Effector memory CD4-positive, alpha-beta T cell (primary cell): Measurements from ENCODE around the gene TNS3.

ENCODE experiments used
- DNase-seq, 3 donors: peaks; one replicate each; pipeline ENCODE4 v3.0.0-alpha.2; 2020
- H3K27ac ChIP-seq: 2 replicates; pipeline ENCODE4 v1.7.0; 2013; ENCODE audit warnings: mild to moderate bottlenecking, low read length, moderate library complexity; ENCODE audit not compliant: insufficient read depth, poor library complexity, severe bottlenecking
- H3K27me3 ChIP-seq: replicated peaks from 2 replicates; pipeline ENCODE4 v1.7.0; 2013; ENCODE audit warnings: mild to moderate bottlenecking, low read length; ENCODE audit not compliant: insufficient read depth, control insufficient read depth, poor library complexity, severe bottlenecking
- H3K36me3 ChIP-seq: 2 replicates; pipeline ENCODE4 v1.7.0; 2013; ENCODE audit warnings: mild to moderate bottlenecking, low read length, moderate library complexity; ENCODE audit not compliant: control insufficient read depth, insufficient read depth
- H3K4me1 ChIP-seq: 2 replicates; pipeline ENCODE4 v1.7.0; 2013; ENCODE audit warnings: low read length, mild to moderate bottlenecking; ENCODE audit not compliant: control insufficient read depth, insufficient read depth, poor library complexity, severe bottlenecking
- H3K4me3 ChIP-seq: 2 replicates; pipeline ENCODE4 v1.7.0; 2013; ENCODE audit warnings: low read length, low read depth, mild to moderate bottlenecking; ENCODE audit not compliant: insufficient read depth, poor library complexity, severe bottlenecking
- H3K9me3 ChIP-seq: 2 replicates; pipeline ENCODE4 v1.7.0; 2013; ENCODE audit warnings: mild to moderate bottlenecking, low read length, moderate library complexity; ENCODE audit not compliant: control insufficient read depth

TNS3 gene

DNA sequence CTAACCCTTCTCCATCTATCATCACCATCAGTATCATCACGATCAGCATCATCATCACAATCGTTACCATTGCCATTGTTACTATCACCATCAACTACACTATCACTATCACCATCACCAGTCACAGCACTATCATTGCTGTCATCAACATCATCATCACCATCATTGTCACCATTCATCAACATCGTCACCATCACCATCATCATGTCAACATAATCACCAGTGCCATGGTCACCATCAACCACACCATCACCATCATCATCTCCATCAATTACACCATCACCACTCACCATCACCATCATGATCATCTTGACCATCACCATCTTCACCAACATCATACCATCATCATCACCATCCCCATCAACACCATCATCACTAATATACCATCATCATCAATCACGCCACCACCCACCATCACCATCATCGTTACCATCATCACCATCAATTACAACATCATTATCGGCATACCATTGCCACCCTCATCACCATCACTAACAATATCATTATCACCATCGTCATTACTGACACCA is 66.5 kb downstream of the TNS3 start:
- DNase-seq: no peak
- H3K4me3 ChIP-seq: no peak overlapping the region
- H3K4me1 ChIP-seq: no peaks in the 10 kb centered on the region
- H3K9me3 ChIP-seq: no peaks in the 10 kb centered on the region
- no peaks in the 10 kb centered on the region for H3K27me3 ChIP-seq
- H3K36me3 ChIP-seq: no peaks in the 10 kb centered on the region
- H3K27ac ChIP-seq: no peak overlapping the region

DNA sequence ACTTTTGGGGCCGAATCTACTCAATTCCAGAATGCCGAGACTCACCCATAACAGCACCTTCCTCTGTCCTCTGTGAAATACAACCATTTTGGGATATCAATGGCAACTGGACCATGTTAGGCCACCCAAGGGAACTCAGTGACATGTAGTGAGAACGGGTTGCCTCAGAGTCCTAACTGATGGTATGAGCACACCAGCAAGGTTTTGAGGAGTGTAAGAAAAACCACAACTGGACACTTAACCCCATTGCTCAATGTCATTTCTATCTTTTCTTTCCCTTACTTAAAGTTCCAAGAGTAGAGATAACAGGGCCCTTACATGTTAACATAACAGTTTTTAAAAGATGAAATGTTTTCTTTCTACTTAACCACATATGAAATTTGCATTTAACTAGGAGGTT is 67.1 kb downstream of the TNS3 start:
- Histone ChIP-seq H3K4me3 (no peak overlapping the region), H3K27ac (no peak overlapping the region), H3K9me3 (no peaks in the 10 kb centered on the region), H3K27me3 (no peaks in the 10 kb centered on the region), H3K4me1 (no peaks in the 10 kb centered on the region), H3K36me3 (no peaks in the 10 kb centered on the region)
- no peak for DNase-seq

DNA sequence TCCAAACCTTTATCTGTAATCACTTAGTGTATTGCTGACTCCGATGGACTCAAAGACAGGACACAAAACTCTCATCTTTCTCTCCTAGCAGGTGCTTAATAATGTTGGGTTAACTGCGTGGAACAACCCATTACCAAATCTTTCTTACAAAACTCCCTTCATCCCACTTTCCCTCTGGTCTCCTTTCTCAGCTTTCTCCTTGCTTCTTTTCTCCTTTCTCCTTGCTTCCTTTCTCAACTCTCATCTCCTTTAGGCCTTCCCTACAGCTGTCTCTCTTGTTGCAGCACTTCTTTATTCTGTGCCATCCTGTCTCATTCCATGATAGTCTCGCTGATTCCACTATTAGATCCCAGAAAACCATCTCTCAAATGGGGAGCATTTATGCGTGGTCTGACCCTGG is 67.5 kb downstream of the TNS3 start:
- H3K4me3 ChIP-seq: no peak overlapping the region
- no peak for DNase-seq
- H3K36me3 ChIP-seq: no peaks in the 10 kb centered on the region
- no peaks in the 10 kb centered on the region for H3K27me3 ChIP-seq
- no peaks in the 10 kb centered on the region for H3K4me1 ChIP-seq
- no peak overlapping the region for H3K27ac ChIP-seq
- no peaks in the 10 kb centered on the region for H3K9me3 ChIP-seq

DNA sequence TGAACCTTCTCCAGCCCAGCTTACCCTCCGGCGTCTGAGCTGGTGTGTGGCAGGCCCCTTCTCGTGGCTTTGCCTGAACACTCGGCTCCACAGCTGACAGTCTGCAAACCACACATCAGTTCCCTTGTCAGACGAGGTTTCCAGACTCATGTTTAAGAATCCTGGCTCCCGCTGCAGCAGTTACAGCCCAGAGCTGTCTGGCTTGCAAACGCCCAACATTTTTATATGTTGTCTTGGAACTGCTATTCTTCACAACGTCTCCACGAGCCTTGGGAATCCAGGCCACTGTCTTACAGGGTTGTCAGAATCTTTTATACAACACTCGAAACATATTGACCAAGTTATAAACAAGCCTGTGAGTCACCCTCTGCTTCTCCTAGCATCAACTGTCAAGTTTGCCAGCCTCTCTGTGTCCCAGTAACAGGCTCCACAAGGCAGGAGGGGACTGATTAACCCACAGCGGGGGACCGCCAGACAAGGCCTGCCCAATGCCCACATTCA is 68.1 kb downstream of the TNS3 start:
- no peaks in the 10 kb centered on the region for H3K36me3 ChIP-seq
- H3K9me3 ChIP-seq: no peaks in the 10 kb centered on the region
- no peak for DNase-seq
- H3K27ac ChIP-seq: no peak overlapping the region
- H3K27me3 ChIP-seq: no peaks in the 10 kb centered on the region
- no peaks in the 10 kb centered on the region for H3K4me1 ChIP-seq
- no peak overlapping the region for H3K4me3 ChIP-seq

DNA sequence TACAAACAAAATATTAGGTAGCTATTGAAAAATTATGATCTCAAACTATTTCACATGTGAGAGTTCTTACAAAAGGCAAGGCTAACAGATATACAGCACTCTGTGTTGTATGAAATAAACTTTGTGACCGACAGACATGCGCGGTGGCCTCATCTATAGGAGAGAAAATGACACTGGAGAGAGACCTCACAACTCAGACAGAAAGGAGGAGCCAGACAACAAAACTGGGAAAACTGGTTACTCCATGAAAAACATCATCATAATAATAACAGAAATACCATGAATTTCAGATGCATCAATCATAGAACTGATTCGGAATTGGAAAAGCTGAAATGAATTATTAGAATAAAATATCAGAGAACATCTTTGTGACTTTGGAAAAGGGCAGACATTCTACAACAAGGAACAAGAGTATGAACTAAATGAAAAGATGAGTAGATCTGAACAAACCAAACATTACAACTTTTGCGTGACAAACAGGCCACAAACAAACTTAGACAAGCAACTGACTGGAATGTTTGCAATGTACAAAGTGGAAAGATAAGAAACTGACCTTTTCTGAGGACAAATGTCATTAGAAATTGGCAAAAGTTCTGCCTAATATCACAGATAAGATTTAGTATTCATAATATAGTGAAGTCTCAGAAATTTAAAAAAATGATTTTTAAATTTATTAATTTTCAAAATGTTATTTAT is 69.3 kb downstream of the TNS3 start:
- no peaks in the 10 kb centered on the region for H3K9me3 ChIP-seq
- no peaks in the 10 kb centered on the region for H3K4me1 ChIP-seq
- no peak overlapping the region for H3K27ac ChIP-seq
- H3K27me3 ChIP-seq: no peaks in the 10 kb centered on the region
- no peaks in the 10 kb centered on the region for H3K36me3 ChIP-seq
- DNase-seq: no peak
- H3K4me3 ChIP-seq: no peak overlapping the region

DNA sequence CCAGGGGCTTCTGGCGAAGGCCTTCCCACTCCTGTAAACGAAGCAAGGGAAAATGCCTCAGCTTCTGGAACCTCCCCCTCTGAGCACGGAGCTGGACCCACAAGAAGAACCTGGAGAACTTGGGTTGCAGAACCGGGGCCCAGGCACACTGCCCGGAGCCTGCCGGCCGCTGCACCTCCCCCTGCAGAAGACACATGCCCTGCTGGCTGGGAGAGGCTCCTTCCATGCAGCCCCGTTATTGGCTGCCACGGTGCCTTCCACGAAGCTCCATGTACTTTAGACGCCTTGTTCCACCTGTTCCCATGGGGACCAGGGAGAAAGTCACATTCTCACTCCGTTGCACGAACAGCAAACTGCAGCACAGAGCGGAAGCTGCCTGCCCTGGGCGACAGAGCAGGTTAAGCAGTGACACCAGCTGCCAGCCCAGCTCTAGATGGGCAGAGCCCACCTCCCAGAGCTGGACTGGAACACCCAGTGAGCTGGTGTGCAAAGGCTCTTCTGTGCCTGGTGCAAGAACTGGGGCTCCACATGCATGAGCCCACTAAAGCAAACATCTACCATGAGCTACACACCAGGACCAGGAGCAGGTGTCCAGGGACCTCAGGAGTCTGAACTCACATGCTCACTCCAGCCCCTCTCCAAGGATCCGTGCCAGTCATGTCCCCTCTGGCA is 70.1 kb downstream of the TNS3 start:
- H3K27me3 ChIP-seq: no peaks in the 10 kb centered on the region
- H3K4me1 ChIP-seq: no peaks in the 10 kb centered on the region
- no peak overlapping the region for H3K27ac ChIP-seq
- no peak overlapping the region for H3K4me3 ChIP-seq
- DNase-seq: no peak
- no peaks in the 10 kb centered on the region for H3K9me3 ChIP-seq
- H3K36me3 ChIP-seq: no peaks in the 10 kb centered on the region

DNA sequence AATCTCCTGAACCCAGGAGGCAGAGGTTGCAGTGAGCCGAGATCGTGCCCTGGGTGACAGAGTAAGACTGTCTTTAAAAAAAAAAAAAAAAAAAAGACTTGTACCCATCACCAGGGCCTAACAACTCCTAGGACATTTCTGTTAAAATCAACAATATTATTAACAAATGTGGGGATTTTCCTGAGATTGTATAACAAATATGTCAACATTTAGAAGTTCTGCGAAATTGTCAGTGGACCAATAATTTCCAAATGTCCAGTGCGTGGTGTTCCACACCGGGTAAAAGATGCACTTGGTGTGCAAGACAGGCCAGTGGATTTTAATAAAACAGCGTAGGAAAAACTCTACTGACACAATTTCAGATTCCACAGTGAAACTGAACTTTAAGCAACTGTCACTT is 71.1 kb downstream of the TNS3 start:
- no peak overlapping the region for H3K4me3 ChIP-seq
- H3K27ac ChIP-seq: no peak overlapping the region
- DNase-seq: no peak
- no peaks in the 10 kb centered on the region for H3K36me3 ChIP-seq
- no peaks in the 10 kb centered on the region for H3K9me3 ChIP-seq
- no peaks in the 10 kb centered on the region for H3K27me3 ChIP-seq
- no peaks in the 10 kb centered on the region for H3K4me1 ChIP-seq

DNA sequence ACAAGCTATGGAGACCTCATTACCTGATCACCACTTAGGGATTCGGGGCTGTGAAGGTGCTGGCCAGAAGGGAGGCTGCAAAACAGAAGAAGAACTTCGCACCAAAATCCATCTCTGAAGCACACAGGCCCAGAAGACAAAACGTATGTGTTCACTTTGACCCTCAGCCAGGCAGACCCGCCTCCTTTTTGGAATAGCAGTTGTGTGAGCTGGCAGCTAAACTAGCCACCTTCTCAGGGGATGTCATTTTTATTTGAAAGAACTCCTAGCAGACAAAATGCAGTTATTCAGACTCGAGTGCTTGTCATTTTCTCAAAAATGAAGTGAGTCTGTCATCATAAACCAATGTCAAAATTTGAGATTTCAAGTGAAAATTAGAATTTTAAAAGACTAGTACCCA is 71.7 kb downstream of the TNS3 start:
- no peak for DNase-seq
- no peaks in the 10 kb centered on the region for H3K9me3 ChIP-seq
- H3K36me3 ChIP-seq: no peaks in the 10 kb centered on the region
- H3K4me1 ChIP-seq: no peaks in the 10 kb centered on the region
- no peak overlapping the region for H3K4me3 ChIP-seq
- H3K27me3 ChIP-seq: no peaks in the 10 kb centered on the region
- no peak overlapping the region for H3K27ac ChIP-seq

DNA sequence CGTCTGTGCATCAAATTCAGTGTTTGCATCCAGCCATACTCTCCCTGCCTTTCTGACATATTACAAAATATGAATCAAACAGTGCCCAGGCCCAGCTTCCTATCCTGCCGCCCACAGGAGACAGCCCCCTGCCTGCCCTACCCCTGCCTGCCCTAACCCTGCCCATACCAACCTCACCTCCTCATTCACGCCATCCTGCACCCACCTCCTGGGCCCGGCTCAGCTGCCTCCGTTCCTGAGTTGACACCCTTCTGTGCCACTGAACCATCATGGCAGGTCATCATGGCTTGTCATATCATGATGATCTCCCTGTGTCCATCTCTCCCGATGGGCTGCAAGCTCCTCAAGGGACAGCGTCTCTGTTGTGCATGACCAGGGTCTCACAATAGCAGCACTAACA is 72.3 kb downstream of the TNS3 start:
- no peak for DNase-seq
- no peaks in the 10 kb centered on the region for H3K4me1 ChIP-seq
- H3K9me3 ChIP-seq: no peaks in the 10 kb centered on the region

More for the DNA sequence above, 72.3 kb downstream of the TNS3 start:
- no peaks in the 10 kb centered on the region for H3K27me3 ChIP-seq
- H3K27ac ChIP-seq: no peak overlapping the region
- H3K36me3 ChIP-seq: no peaks in the 10 kb centered on the region
- H3K4me3 ChIP-seq: no peak overlapping the region
